K562 (cell line): Measurements from ENCODE around the gene COX19. TPM values are rescaled to one million over a fixed set of nuclear protein-coding genes. Genes with fewer than 3 reads are reported as not detected.

Experiments used
- PATZ1 ChIP-seq: fragments of 250-450 bp; sonication (Bioruptor Pico); IDR thresholded peaks from 2 replicates; pipeline ENCODE4 v1.5.0; 2020; ENCODE audit warnings: mild to moderate bottlenecking, borderline replicate concordance
- ZNF23 ChIP-seq: fragments of 250-450 bp; sonication (Bioruptor Pico); IDR thresholded peaks from 2 replicates; pipeline ENCODE4 v1.4.0; 2020; ENCODE audit warnings: mild to moderate bottlenecking
- ZNF407 ChIP-seq: fragments of 450-650 bp; IDR thresholded peaks from 2 replicates; pipeline ENCODE4 v1.6.1; 2016; ENCODE audit warnings: low read depth
- polyA plus RNA-seq, 8 experiments: library from polyadenylated mRNA; depleted of rRNA in 4 of 8; stranded (reverse) in 5 of 8; unstranded in 3 of 8; fragments of >200 nt; fragmentation: Nextera tagmentation in 2 of 8; fragmentation: Illumina TruSeq in 1 of 8; extraction: Ambion mirVana in 2 of 8; extraction: Trizol in 1 of 8; gene quantifications; 2 replicates each; pipeline versions ENCODE4 v1.2.1 to v1.2.3, GENCODE V29; 2011 to 2014; ENCODE audit warnings: inconsistent platforms in 1 of 8, missing spikeins in 1 of 8
- total RNA-seq, 7 experiments: library from RNA; depleted of rRNA in 6 of 7; stranded (reverse); fragments of >200 nt in 6 of 7; fragmentation: Illumina TruSeq in 2 of 7; extraction: Trizol in 2 of 7; gene quantifications; 2 replicates each; pipeline versions ENCODE4 v1.2.1 to v1.2.3, GENCODE V29; 2011 to 2021; ENCODE audit warnings: low replicate concordance in 1 of 7

Gene COX19
- total and polyA plus RNA-seq, 9 of the 15 experiments (the other 6 are each of a cell fraction or from before 2014, with no cell fraction given) = 5.2 to 10.5 (median 7.9) TPM

- TF ChIP-seq ZNF407 = no peak
- TF ChIP-seq ZNF23 (CRISPR knock-in tag) = no peak
- no peak for TF ChIP-seq PATZ1
Observed at GRCh38 chr7:921071-921461, 54.3 kb downstream of the COX19 start (continued).
